IPS-15b (cell line): ENCODE data around the gene OVCA2.

Source experiments
- H3K27me3 ChIP-seq: one replicate; pipeline ENCODE4 v1.6.1; 2013; ENCODE audit warnings: low read length; ENCODE audit not compliant: control insufficient read depth, insufficient read depth
- H3K36me3 ChIP-seq: one replicate; pipeline ENCODE4 v1.6.1; 2013; ENCODE audit warnings: low read length; ENCODE audit not compliant: control insufficient read depth, insufficient read depth
- H3K4me1 ChIP-seq: one replicate; pipeline ENCODE4 v1.6.1; 2013; ENCODE audit warnings: mild to moderate bottlenecking, low read length; ENCODE audit not compliant: control insufficient read depth, insufficient read depth
- H3K4me3 ChIP-seq: one replicate; pipeline ENCODE4 v1.5.1; 2013; ENCODE audit warnings: low read depth, low read length
- H3K9ac ChIP-seq: one replicate; pipeline ENCODE4 v1.6.1; 2013; ENCODE audit warnings: low read depth, mild to moderate bottlenecking, low read length
- H3K9me3 ChIP-seq: one replicate; pipeline ENCODE4 v1.6.1; 2013; ENCODE audit warnings: mild to moderate bottlenecking, low read length; ENCODE audit not compliant: control insufficient read depth, insufficient read depth

Gene OVCA2

GRCh38 chr17:2067048-2067561, 25.3 kb downstream of the OVCA2 start:
- Histone ChIP-seq H3K4me1 (peaks cover 13% of the 10 kb centered on the region), H3K9me3 (no peaks in the 10 kb centered on the region), H3K4me3 (no peak overlapping the region), H3K36me3 (peaks cover 9% of the 10 kb centered on the region), H3K27me3 (no peaks in the 10 kb centered on the region), H3K9ac (no peak overlapping the region)

GRCh38 chr17:2067608-2068024, 25.8 kb downstream of the OVCA2 start:
- H3K36me3 ChIP-seq = peaks cover 9% of the 10 kb centered on the region
- H3K9ac ChIP-seq = no peak overlapping the region
- no peaks in the 10 kb centered on the region for H3K9me3 ChIP-seq
- peaks cover 10% of the 10 kb centered on the region for H3K4me1 ChIP-seq
- H3K4me3 ChIP-seq = no peak overlapping the region
- H3K27me3 ChIP-seq = no peaks in the 10 kb centered on the region

GRCh38 chr17:2068031-2068518, 26.3 kb downstream of the OVCA2 start:
- no peak overlapping the region for H3K4me3 ChIP-seq
- no peaks in the 10 kb centered on the region for H3K27me3 ChIP-seq
- H3K9ac ChIP-seq = no peak overlapping the region
- H3K36me3 ChIP-seq = peaks cover 9% of the 10 kb centered on the region
- H3K4me1 ChIP-seq = peaks cover 6% of the 10 kb centered on the region
- H3K9me3 ChIP-seq = no peaks in the 10 kb centered on the region

- H3K4me1 ChIP-seq = peaks cover 2% of the 10 kb centered on the region
- H3K4me3 ChIP-seq = no peak overlapping the region
- H3K9me3 ChIP-seq = no peaks in the 10 kb centered on the region
- H3K36me3 ChIP-seq = peaks cover 9% of the 10 kb centered on the region
- H3K27me3 ChIP-seq = no peaks in the 10 kb centered on the region
- no peak overlapping the region for H3K9ac ChIP-seq
Observed at GRCh38 chr17:2068519-2069051, 26.8 kb downstream of the OVCA2 start.

- Histone ChIP-seq H3K4me1 (no peaks in the 10 kb centered on the region), H3K4me3 (no peak overlapping the region), H3K9ac (no peak overlapping the region), H3K36me3 (peaks cover 7% of the 10 kb centered on the region), H3K27me3 (no peaks in the 10 kb centered on the region), H3K9me3 (no peaks in the 10 kb centered on the region)
Observed at GRCh38 chr17:2070241-2071023, 28.6 kb downstream of the OVCA2 start.

GRCh38 chr17:2071024-2071385, 29.2 kb downstream of the OVCA2 start:
- no peaks in the 10 kb centered on the region for H3K27me3 ChIP-seq
- no peak overlapping the region for H3K4me3 ChIP-seq
- H3K9ac ChIP-seq = no peak overlapping the region
- no peaks in the 10 kb centered on the region for H3K4me1 ChIP-seq
- H3K9me3 ChIP-seq = no peaks in the 10 kb centered on the region
- H3K36me3 ChIP-seq = peaks cover 7% of the 10 kb centered on the region

- no peak overlapping the region for H3K9ac ChIP-seq
- H3K27me3 ChIP-seq = no peaks in the 10 kb centered on the region
- H3K36me3 ChIP-seq = peaks cover 4% of the 10 kb centered on the region
- no peaks in the 10 kb centered on the region for H3K4me1 ChIP-seq
- H3K4me3 ChIP-seq = no peak overlapping the region
- H3K9me3 ChIP-seq = no peaks in the 10 kb centered on the region
Observed at GRCh38 chr17:2071455-2072281, 29.8 kb downstream of the OVCA2 start.

GRCh38 chr17:2074919-2075318, 33.1 kb downstream of the OVCA2 start:
- no peaks in the 10 kb centered on the region for H3K9me3 ChIP-seq
- no peak overlapping the region for H3K9ac ChIP-seq
- no peak overlapping the region for H3K4me3 ChIP-seq
- peaks cover 9% of the 10 kb centered on the region for H3K36me3 ChIP-seq
- H3K27me3 ChIP-seq = no peaks in the 10 kb centered on the region
- H3K4me1 ChIP-seq = no peaks in the 10 kb centered on the region

GRCh38 chr17:2075336-2076086, 33.7 kb downstream of the OVCA2 start:
- Histone ChIP-seq H3K27me3 (no peaks in the 10 kb centered on the region), H3K36me3 (peaks cover 9% of the 10 kb centered on the region), H3K4me1 (no peaks in the 10 kb centered on the region), H3K9me3 (no peaks in the 10 kb centered on the region), H3K9ac (no peak overlapping the region), H3K4me3 (no peak overlapping the region)

- H3K36me3 ChIP-seq = peaks cover 9% of the 10 kb centered on the region
- H3K27me3 ChIP-seq = no peaks in the 10 kb centered on the region
- no peak overlapping the region for H3K9ac ChIP-seq
- H3K4me3 ChIP-seq = no peak overlapping the region
- no peaks in the 10 kb centered on the region for H3K4me1 ChIP-seq
- no peaks in the 10 kb centered on the region for H3K9me3 ChIP-seq
Observed at GRCh38 chr17:2076087-2076984, 34.5 kb downstream of the OVCA2 start.
